Ovary (tissue), 3 donors: ENCODE data around the gene CD7.

ENCODE experiments used
- POLR2A ChIP-seq: fragments of 450-650 bp; IDR thresholded peaks from one replicate; pipeline ENCODE4 v1.6.1; 2017; ENCODE audit warnings: antibody characterized with exemption, mild to moderate bottlenecking, moderate library complexity
- TF ChIP-seq, protein P1 (sequence below), 3 donors: fragments of 450-650 bp in 2 of 3; fragments of 200-600 bp in 1 of 3; IDR thresholded peaks; one replicate each; pipeline versions ENCODE4 v1.5.1 to v1.8.0; 2016 to 2022; ENCODE audit warnings: antibody characterized with exemption in 3 of 3, mild to moderate bottlenecking in 1 of 3
- donor health status: DM: no; HTN: no; CAD: no.

DNA sequence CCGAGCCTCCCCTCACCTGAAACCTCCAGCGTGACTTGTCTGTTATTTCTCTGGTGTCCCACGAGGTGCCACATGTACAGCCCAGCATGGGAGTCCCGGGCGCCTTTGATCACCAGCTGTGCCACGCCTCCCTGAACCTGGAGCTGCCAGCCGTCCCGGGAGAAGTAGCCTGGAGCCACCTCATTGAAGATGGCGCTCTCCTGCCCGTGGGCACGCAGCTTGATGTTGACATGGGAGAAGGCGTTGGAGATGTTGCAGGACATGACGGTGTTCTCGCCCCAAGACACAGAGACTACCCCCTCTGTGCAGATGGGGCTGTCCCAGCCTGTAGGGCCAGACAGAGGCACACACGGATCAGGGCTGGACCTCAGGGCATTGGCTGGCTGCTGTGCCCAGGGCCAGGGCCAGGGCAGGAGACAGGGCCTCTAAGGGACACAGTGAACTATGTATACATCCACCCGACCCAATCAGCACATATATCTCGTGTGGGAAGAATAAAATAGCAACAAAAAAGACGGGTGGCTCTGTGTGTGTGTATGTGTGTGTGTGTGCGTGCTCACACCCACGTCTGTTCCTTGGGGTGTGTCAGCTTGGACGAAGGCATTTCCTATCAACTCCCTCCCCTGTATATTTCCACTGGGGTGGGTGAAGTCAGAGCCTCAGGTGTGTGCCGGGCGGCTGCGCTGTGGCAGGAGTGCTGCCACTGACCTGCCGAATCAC lies 7.3 kb upstream of the CD7 start:
- TF ChIP-seq, protein P1, sequence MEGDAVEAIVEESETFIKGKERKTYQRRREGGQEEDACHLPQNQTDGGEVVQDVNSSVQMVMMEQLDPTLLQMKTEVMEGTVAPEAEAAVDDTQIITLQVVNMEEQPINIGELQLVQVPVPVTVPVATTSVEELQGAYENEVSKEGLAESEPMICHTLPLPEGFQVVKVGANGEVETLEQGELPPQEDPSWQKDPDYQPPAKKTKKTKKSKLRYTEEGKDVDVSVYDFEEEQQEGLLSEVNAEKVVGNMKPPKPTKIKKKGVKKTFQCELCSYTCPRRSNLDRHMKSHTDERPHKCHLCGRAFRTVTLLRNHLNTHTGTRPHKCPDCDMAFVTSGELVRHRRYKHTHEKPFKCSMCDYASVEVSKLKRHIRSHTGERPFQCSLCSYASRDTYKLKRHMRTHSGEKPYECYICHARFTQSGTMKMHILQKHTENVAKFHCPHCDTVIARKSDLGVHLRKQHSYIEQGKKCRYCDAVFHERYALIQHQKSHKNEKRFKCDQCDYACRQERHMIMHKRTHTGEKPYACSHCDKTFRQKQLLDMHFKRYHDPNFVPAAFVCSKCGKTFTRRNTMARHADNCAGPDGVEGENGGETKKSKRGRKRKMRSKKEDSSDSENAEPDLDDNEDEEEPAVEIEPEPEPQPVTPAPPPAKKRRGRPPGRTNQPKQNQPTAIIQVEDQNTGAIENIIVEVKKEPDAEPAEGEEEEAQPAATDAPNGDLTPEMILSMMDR (IDR thresholded peaks at IDR 0.05), result no peak
- no peak for TF ChIP-seq POLR2A
